Mucosa of descending colon (tissue), 3 donors: ENCODE results near the gene PLCG2. TPM values are rescaled to one million over a fixed set of nuclear protein-coding genes. Genes with fewer than 3 reads are reported as not detected.

Experiments
- ATAC-seq: fragments of 200-7000 bp; cut with Tn5 transposase; one replicate; pipeline ENCODE4 v1.9.1; 2020; ENCODE audit warnings: mild to moderate bottlenecking, moderate library complexity
- DNase-seq, 3 donors: peaks; one replicate each; pipeline ENCODE4 v3.0.0-alpha.2; 2020
- H3K36me3 ChIP-seq: fragments of 200-600 bp; one replicate; pipeline ENCODE4 v1.8.0; 2021; ENCODE audit warnings: low read depth, mild to moderate bottlenecking
- H3K4me1 ChIP-seq: fragments of 200-600 bp; one replicate; pipeline ENCODE4 v1.8.0; 2021; ENCODE audit warnings: low read depth, mild to moderate bottlenecking
- H3K4me3 ChIP-seq: fragments of 200-600 bp; one replicate; pipeline ENCODE4 v1.8.0; 2021; ENCODE audit warnings: mild to moderate bottlenecking
- H3K9me3 ChIP-seq: fragments of 200-600 bp; one replicate; pipeline ENCODE4 v1.8.0; 2021; ENCODE audit warnings: mild to moderate bottlenecking
- intact Hi-C, 2 donors: fragments of 100-400 bp; cut with DNase I in 1 of 2; cut with micrococcal nuclease in 1 of 2; formaldehyde crosslinking; loops; one replicate each; pipeline versions ENCODE4 v1.11.0 to v1.11.1; 2022; cut with DNase I, micrococcal nuclease
- total RNA-seq, 3 donors: library from RNA; stranded (reverse); fragmentation: NEBNext Ultra II Directional in 2 of 3; extraction: Animal tissue kit (Norgen Biotek cat#: 25700) in 2 of 3; gene quantifications; one replicate each; pipeline versions ENCODE4 v1.2.1 to v1.2.4, GENCODE V29; 2021 to 2023
- TF ChIP-seq, protein P1 (sequence below): fragments of 200-600 bp; IDR thresholded peaks from one replicate; pipeline ENCODE4 v1.8.0; 2022; ENCODE audit warnings: antibody characterized with exemption, mild to moderate bottlenecking
- donor health status: DM: no; HTN: no; CAD: no; lungs with moderate emphysema.
- donor health status: DM: no; HTN: no; CAD: no.
- donor health status: DM: no; HTN: yes; CAD: no.

PLCG2 gene
- total RNA-seq, 3 donors from 2014 or later: 14.7 to 19.5 (median 15.0) TPM

DNA sequence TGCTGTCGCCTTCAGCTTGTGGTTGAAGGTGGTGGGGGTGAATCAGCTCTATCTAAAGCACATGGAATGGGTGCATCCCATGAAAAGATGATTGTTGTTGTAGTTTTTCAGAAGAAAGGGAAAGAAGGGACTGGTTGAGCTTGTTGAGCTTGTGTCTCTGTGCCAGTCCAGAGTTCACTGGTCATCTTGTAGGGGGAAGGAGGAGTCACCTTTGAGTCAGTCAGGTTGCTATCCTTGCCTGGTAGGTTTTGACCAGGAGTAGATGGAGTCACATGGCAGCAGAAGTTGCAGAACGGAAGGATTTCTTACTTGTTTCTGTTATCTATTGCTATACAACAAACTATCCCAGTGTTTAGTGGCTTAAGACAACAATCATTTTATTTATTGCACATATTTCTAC lies 73.3 kb downstream of the PLCG2 start:
- TF ChIP-seq, protein P1, sequence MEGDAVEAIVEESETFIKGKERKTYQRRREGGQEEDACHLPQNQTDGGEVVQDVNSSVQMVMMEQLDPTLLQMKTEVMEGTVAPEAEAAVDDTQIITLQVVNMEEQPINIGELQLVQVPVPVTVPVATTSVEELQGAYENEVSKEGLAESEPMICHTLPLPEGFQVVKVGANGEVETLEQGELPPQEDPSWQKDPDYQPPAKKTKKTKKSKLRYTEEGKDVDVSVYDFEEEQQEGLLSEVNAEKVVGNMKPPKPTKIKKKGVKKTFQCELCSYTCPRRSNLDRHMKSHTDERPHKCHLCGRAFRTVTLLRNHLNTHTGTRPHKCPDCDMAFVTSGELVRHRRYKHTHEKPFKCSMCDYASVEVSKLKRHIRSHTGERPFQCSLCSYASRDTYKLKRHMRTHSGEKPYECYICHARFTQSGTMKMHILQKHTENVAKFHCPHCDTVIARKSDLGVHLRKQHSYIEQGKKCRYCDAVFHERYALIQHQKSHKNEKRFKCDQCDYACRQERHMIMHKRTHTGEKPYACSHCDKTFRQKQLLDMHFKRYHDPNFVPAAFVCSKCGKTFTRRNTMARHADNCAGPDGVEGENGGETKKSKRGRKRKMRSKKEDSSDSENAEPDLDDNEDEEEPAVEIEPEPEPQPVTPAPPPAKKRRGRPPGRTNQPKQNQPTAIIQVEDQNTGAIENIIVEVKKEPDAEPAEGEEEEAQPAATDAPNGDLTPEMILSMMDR: no peak
- no peaks in the 10 kb centered on the region for H3K9me3 ChIP-seq
- no peaks in the 10 kb centered on the region for H3K4me1 ChIP-seq
- ATAC-seq (no peak), DNase-seq (no peak)
- no peaks in the 10 kb centered on the region for H3K36me3 ChIP-seq
- H3K4me3 ChIP-seq: no peak overlapping the region
- intact Hi-C loops: no loop called here

DNA sequence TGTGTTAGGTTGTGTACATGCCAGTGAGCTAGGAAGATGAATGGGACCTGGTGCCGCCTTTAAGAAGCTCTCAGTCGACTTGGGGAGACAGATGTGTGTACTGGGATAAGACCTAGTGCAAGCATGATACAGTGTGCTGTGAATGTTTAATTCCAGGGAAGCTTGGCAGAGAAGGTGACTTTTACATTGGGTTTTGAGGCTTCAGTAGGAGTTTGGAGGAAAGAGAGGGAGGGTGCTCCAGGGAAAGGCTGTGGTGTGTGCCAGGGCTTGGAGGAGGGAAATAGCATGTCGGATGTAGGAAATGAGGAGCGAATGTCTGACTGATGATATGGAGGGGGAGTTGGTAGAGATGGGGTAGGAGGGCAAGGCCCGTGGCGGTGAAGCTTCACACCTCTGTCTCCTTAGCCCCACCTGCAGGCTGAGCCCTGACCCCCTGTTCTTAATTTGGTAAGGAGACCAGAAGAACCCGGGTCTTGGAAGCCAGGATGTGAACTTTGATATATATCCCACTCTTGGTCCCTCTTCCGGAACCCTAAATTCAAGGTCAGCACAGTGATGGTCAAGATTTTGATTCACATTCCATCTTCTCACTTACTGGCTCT lies 76.6 kb downstream of the PLCG2 start:
- no peak for DNase-seq
- Histone ChIP-seq H3K9me3 (no peaks in the 10 kb centered on the region), H3K4me1 (no peaks in the 10 kb centered on the region), H3K4me3 (no peak overlapping the region), H3K36me3 (no peaks in the 10 kb centered on the region)
- TF ChIP-seq, protein P1: no peak
- intact Hi-C loops: no loop called here
- ATAC-seq: no peak

DNA sequence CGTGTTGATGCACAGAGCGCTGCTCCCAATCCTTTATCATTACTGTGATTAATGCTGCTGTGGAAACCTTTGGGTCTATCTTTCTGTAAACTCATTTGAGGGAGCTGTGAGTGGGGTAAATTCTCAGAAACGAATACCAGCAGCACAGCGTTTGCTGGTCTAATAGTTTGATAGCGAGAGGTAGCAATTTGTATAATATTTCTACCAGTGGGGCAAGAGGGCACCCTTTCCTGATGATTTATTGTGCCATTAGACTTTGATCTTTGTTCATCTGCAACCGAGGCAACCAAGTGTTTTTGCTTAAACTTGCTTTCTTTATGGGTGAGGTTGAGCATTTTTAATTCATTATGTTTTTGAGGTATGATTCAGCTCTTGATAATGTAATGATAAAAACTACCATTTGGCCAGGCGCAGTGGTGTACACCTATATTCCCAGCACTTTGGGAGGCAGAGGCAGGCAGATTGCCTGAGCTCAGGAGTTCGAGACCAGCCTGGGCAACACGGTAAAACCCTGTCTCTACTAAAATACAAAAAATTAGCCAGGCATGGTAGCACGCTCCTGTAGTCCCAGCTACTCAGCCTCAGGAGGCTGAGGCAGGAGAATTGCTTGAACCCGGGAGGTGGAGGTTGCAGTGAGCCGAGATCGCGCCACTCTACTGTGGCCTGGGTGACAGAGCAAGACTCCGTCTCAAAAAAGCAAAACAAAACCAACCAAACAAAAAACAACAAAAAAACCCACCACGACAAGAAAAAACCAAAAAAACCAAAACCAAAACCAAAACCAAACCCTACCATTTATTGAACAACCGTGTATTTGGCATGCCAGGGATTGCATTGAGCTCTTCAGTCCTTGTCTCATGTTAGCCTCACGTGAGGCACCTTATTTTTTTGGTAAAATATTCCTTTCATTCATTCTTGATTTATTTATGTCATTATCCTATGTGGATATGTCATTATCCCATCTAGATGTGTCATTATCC lies 81.5 kb downstream of the PLCG2 start:
- DNase-seq (no peak), ATAC-seq (no peak)
- no peaks in the 10 kb centered on the region for H3K4me1 ChIP-seq
- intact Hi-C loops: no loop called here
- TF ChIP-seq, protein P1: no peak
- H3K4me3 ChIP-seq: no peak overlapping the region
- no peaks in the 10 kb centered on the region for H3K9me3 ChIP-seq
- no peaks in the 10 kb centered on the region for H3K36me3 ChIP-seq

DNA sequence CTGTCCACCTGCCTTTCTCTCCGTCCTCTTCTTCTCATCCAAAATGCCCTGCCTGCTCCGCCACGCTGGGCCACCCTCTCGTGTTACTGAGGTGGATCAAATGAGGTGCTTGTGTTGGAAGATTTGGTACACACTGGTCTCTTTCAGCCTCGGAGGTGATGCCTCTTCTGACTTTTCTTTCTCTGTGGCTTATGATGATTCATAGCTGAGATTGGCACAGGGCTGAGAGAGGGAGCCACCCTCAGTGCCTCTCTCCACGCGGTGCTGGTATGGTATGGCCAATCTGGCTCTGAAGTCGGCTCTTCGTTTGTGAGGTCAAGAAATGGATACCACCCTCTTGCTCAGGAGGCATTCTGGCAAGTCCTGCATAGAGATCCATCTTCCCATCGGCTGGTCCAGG lies 82.4 kb downstream of the PLCG2 start:
- H3K4me3 ChIP-seq: no peak overlapping the region
- DNase-seq (no peak), ATAC-seq (no peak)
- TF ChIP-seq, protein P1: no peak
- H3K36me3 ChIP-seq: no peaks in the 10 kb centered on the region
- H3K9me3 ChIP-seq: no peaks in the 10 kb centered on the region
- intact Hi-C loops: no loop called here
- H3K4me1 ChIP-seq: no peaks in the 10 kb centered on the region

DNA sequence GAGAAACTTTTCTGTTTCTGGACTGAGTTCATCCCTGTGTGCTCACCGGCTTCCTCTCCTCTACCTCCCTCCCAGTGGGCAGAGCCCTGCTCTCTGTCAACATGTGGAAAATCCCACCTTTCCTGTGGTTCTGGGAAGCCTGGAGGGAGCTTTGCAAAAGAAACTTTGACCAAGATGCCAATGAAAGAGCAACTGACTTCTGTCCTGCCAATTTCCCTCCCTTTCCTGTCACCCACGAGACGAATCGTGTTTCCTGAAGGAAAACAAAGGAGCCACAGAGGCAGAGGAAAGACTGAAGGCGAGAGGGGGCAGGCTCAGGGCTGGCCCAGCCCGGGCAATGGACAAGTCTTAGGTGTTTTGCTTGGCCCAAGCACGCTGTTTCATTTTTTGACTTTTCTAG lies 82.8 kb downstream of the PLCG2 start:
- Histone ChIP-seq H3K4me3 (no peak overlapping the region), H3K36me3 (no peaks in the 10 kb centered on the region), H3K9me3 (no peaks in the 10 kb centered on the region), H3K4me1 (no peaks in the 10 kb centered on the region)
- DNase-seq (no peak), ATAC-seq (no peak)
- TF ChIP-seq, protein P1: no peak
- intact Hi-C loops: no loop called here
